ENCODE results near the gene ALPP. TPM values are rescaled to one million over a fixed set of nuclear protein-coding genes. Genes with fewer than 3 reads are reported as not detected.
"Not testable (repeated sequence)": the region's sequence is repeated elsewhere in the genome, so short reads cannot be mapped to it uniquely, and the experiment has no call there.

ALPP gene
- total and polyA plus RNA-seq, 4 donors, result 7.0 to 25.8 (median 11.5) TPM

DNA sequence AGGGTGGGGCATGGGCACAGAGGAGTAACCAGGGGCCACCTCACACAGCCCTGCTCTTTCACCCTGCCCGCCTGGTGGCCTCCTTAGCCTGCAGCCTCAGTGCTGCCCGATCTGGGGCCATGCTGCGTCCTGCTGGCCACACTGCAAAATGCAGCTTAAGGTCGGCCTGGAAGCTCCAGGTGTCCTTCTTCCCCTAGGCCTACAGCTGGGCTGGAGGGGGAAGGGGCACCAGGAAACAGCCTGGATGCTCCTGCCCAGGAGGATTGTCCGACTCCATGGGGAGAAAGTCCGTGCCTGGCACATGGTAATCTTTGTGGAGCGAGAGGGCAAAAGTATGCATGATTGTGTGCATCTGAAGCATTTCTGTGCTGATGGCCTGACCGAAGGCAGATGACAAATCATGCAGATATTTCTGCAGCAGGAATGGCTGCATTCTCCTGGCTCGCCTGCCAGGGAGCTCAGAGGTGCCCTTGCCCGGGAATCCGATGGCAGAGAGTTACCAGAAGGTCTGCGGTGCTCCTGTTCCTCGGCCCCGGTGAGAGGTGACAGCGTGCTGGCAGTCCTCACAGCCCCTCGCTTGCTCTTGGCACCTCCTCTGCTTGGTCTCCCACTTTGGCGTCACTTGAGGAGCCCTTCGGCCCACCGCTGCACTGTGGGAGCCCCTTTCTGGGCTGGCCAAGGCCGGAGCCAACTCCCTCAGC is 12.8 kb upstream of the ALPP start:
- H3K4me1 ChIP-seq (ENCODE audit: control insufficient read depth in 5 of 5, insufficient read depth in 5 of 5, low read length in 5 of 5), result peaks cover 0 to 4% (median 0%) of the 10 kb centered on the region in 5 donors
- no peak overlapping the region for H3K4me3 ChIP-seq
- H3K27ac ChIP-seq (ENCODE audit: low read depth in 1 of 2, low read length in 1 of 2), result no peak overlapping the region
- H3K9ac ChIP-seq (ENCODE audit: insufficient read depth in 1 of 2, low read length in 2 of 2), result no peak overlapping the region
- peaks cover 0 to 2% (median 0%) of the 10 kb centered on the region in 4 donors for H3K9me3 ChIP-seq (ENCODE audit: control insufficient read depth in 4 of 4, insufficient read depth in 3 of 4, low read length in 3 of 4)
- 73 to 77% methylated on average over 20 of the region's 20 CpGs for WGBS, 2 donors
- TF ChIP-seq, protein P1, sequence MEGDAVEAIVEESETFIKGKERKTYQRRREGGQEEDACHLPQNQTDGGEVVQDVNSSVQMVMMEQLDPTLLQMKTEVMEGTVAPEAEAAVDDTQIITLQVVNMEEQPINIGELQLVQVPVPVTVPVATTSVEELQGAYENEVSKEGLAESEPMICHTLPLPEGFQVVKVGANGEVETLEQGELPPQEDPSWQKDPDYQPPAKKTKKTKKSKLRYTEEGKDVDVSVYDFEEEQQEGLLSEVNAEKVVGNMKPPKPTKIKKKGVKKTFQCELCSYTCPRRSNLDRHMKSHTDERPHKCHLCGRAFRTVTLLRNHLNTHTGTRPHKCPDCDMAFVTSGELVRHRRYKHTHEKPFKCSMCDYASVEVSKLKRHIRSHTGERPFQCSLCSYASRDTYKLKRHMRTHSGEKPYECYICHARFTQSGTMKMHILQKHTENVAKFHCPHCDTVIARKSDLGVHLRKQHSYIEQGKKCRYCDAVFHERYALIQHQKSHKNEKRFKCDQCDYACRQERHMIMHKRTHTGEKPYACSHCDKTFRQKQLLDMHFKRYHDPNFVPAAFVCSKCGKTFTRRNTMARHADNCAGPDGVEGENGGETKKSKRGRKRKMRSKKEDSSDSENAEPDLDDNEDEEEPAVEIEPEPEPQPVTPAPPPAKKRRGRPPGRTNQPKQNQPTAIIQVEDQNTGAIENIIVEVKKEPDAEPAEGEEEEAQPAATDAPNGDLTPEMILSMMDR (IDR thresholded peaks at IDR 0.05; ENCODE audit: control extremely low read depth, extremely low read depth), result no peak
- ATAC-seq (ENCODE audit: insufficient read depth, low FRiP score) (no peak), DNase-seq (no peak)
- H3K36me3 ChIP-seq (ENCODE audit: control insufficient read depth in 4 of 4, insufficient read depth in 4 of 4, low read length in 4 of 4), result no peaks in the 10 kb centered on the region
- no peaks in the 10 kb centered on the region for H3K27me3 ChIP-seq (ENCODE audit: control insufficient read depth in 3 of 3, insufficient read depth in 3 of 3, low read length in 2 of 3)

DNA sequence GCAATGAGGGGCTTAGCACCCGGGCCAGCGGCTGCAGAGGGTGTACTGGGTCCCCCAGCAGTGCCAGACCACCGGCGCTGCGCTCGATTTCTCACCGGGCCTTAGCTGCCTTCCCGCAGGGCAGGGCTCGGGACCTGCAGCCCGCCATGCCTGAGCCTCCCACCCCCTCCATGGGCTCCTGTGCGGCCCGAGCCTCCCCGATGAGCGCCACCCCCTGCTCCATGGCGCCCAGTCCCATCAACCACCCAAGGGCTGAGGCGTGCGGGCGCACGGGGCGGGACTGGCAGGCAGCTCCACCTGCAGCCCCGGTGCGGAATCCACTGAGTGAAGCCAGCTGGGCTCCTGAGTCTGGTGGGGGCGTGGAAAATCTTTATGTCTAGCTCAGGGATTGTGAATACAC is 12.1 kb upstream of the ALPP start:
- H3K9me3 ChIP-seq (ENCODE audit: control insufficient read depth in 4 of 4, insufficient read depth in 3 of 4, low read length in 3 of 4); H3K4me1 ChIP-seq (ENCODE audit: control insufficient read depth in 5 of 5, insufficient read depth in 5 of 5, low read length in 5 of 5); H3K27me3 ChIP-seq (ENCODE audit: control insufficient read depth in 3 of 3, insufficient read depth in 3 of 3, low read length in 2 of 3); H3K9ac ChIP-seq (ENCODE audit: insufficient read depth in 1 of 2, low read length in 2 of 2); H3K27ac ChIP-seq (ENCODE audit: low read depth in 1 of 2, low read length in 1 of 2); H3K4me3 ChIP-seq; DNase-seq; H3K36me3 ChIP-seq (ENCODE audit: control insufficient read depth in 4 of 4, insufficient read depth in 4 of 4, low read length in 4 of 4); ATAC-seq (ENCODE audit: insufficient read depth, low FRiP score): not testable (repeated sequence)
- 89 to 97% methylated on average over 20 to 23 of the region's 23 CpGs for WGBS, 2 donors

DNA sequence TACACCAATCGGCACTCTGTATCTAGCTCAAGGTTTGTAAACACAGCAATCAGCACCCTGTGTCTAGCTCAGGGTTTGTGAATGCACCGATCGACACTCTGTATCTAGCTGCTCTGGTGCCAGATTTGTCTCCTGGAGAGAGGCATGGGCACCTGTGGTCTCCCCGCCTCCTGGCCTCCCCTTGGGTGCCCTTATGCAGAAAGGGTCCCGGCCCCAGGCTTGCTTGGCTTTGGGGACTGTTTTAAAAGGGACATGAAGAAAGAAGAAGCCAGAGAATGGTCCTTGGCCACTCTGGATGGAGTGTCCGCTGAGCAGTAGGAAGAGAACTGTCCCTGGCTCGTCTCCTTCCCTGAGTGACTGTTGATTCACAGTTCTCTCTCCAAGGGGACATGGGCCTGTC is 11.5 kb upstream of the ALPP start:
- H3K4me1 ChIP-seq (ENCODE audit: control insufficient read depth in 5 of 5, insufficient read depth in 5 of 5, low read length in 5 of 5), result peaks cover 0 to 4% (median 0%) of the 10 kb centered on the region in 5 donors
- TF ChIP-seq, protein P1 (IDR thresholded peaks at IDR 0.05; ENCODE audit: control extremely low read depth, extremely low read depth), result no peak
- H3K27me3 ChIP-seq (ENCODE audit: control insufficient read depth in 3 of 3, insufficient read depth in 3 of 3, low read length in 2 of 3), result no peaks in the 10 kb centered on the region
- no peaks in the 10 kb centered on the region for H3K36me3 ChIP-seq (ENCODE audit: control insufficient read depth in 4 of 4, insufficient read depth in 4 of 4, low read length in 4 of 4)
- no peak overlapping the region for H3K4me3 ChIP-seq
- no peak overlapping the region for H3K9ac ChIP-seq (ENCODE audit: insufficient read depth in 1 of 2, low read length in 2 of 2)
- DNase-seq, result no peak
- peaks cover 0 to 2% (median 0%) of the 10 kb centered on the region in 4 donors for H3K9me3 ChIP-seq (ENCODE audit: control insufficient read depth in 4 of 4, insufficient read depth in 3 of 4, low read length in 3 of 4)
- WGBS, 2 donors, result 77 to 97% methylated on average over 6 to 7 of the region's 7 CpGs
- no peak overlapping the region for H3K27ac ChIP-seq (ENCODE audit: low read depth in 1 of 2, low read length in 1 of 2)
- ATAC-seq (ENCODE audit: insufficient read depth, low FRiP score), result no peak

DNA sequence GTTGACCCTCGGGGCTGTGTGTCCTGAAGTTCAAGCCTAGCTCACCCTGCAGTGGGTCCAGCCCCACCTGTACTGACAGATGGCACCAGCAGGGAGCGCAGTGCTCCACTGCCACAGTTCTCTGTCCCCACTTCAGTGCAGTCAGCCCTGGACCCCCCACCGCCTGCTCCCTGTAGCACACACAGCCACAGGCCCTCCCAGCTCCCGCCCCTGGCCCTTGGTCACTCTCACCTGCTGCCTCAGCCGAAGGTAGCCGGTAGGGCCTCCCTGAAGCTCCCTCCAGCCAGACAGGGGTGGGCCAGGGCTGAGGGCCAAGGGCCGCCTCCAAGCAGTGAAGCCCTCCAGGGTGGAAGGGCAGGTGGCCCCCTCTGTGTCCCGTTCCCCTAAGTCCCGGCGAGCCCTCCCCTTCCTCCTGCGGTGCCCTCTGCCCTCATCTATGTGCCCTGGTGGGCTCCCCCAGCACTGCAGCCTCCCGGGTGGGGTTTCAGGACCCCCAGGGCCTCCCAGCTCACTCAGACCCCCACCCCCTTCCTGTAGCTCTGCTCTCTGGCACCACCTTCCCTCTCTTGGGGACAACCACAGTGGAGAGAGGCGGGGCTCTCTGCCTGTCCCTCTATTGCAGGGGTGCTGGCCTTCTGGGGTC is 10.8 kb upstream of the ALPP start:
- DNase-seq (no peak), ATAC-seq (ENCODE audit: insufficient read depth, low FRiP score) (no peak)
- Histone ChIP-seq H3K27ac (ENCODE audit: low read depth in 1 of 2, low read length in 1 of 2) (no peak overlapping the region), H3K4me1 (ENCODE audit: control insufficient read depth in 5 of 5, insufficient read depth in 5 of 5, low read length in 5 of 5) (peaks cover 0 to 4% (median 0%) of the 10 kb centered on the region in 5 donors), H3K9ac (ENCODE audit: insufficient read depth in 1 of 2, low read length in 2 of 2) (no peak overlapping the region), H3K36me3 (ENCODE audit: control insufficient read depth in 4 of 4, insufficient read depth in 4 of 4, low read length in 4 of 4) (no peaks in the 10 kb centered on the region), H3K9me3 (ENCODE audit: control insufficient read depth in 4 of 4, insufficient read depth in 3 of 4, low read length in 3 of 4) (peaks cover 0 to 2% (median 0%) of the 10 kb centered on the region in 4 donors), H3K27me3 (ENCODE audit: control insufficient read depth in 3 of 3, insufficient read depth in 3 of 3, low read length in 2 of 3) (no peaks in the 10 kb centered on the region), H3K4me3 (no peak overlapping the region)
- TF ChIP-seq, protein P1 (IDR thresholded peaks at IDR 0.05; ENCODE audit: control extremely low read depth, extremely low read depth), result no peak
- WGBS, 2 donors, result 75 to 91% methylated on average over 12 to 13 of the region's 13 CpGs

Data from lung (tissue), 12 donors.